Measurements from ENCODE around the gene UNK. TPM values are rescaled to one million over a fixed set of nuclear protein-coding genes. Genes with fewer than 3 reads are reported as not detected.

Gene UNK
- total RNA-seq, 1 donor from 2014 or later, result 26.0 TPM

- peaks cover 2% of the 10 kb centered on the region for H3K27me3 Mint-ChIP-seq (ENCODE audit: insufficient read depth)
- H3K9me3 Mint-ChIP-seq, result no peaks in the 10 kb centered on the region
- intact Hi-C loops (cut with micrococcal nuclease), result loop anchor here (1.0 to 5.0 kb wide), 6 partner anchors 15 to 948 kb away; partner anchors contain the start of genes GALK1, JMJD6, METTL23 and RECQL5
- peak; percentile 94 for DNase-seq (ENCODE audit: low spot score)
- peaks cover 41% of the 10 kb centered on the region for H3K36me3 Mint-ChIP-seq (ENCODE audit: low read depth)
- peaks cover 52% of the 10 kb centered on the region for H3K4me1 Mint-ChIP-seq (ENCODE audit: low read depth)
- H3K4me3 Mint-ChIP-seq, result peak overlapping the region; percentile 98
- peak overlapping the region; percentile 99 for H3K27ac Mint-ChIP-seq
These were observed 5.2 kb upstream of the UNK start for GRCh38 chr17:75779250-75779986.

GRCh38 chr17:75779987-75780889 lies 4.4 kb upstream of the UNK start:
- Mint-ChIP-seq H3K9me3 (no peaks in the 10 kb centered on the region), H3K4me3 (peak overlapping the region; percentile 98), H3K27me3 (ENCODE audit: insufficient read depth) (peaks cover 2% of the 10 kb centered on the region), H3K27ac (peak overlapping the region; percentile 99), H3K36me3 (ENCODE audit: low read depth) (peaks cover 39% of the 10 kb centered on the region), H3K4me1 (ENCODE audit: low read depth) (peaks cover 55% of the 10 kb centered on the region)
- DNase-seq (ENCODE audit: low spot score), result no peak
- intact Hi-C loops (cut with micrococcal nuclease), result loop anchor here (1.0 to 10.0 kb wide), 9 partner anchors 15 to 957 kb away; partner anchors contain the start of genes ACOX1, GALK1, JMJD6 and METTL23

- intact Hi-C loops (cut with micrococcal nuclease), result loop anchor here (5.0 to 10.0 kb wide), 2 partner anchors 412 to 954 kb away; partner anchors contain the start of genes MFSD11 and SRSF2
- Mint-ChIP-seq H3K27me3 (ENCODE audit: insufficient read depth) (peaks cover 2% of the 10 kb centered on the region), H3K4me3 (peak overlapping the region; percentile 92), H3K4me1 (ENCODE audit: low read depth) (peaks cover 52% of the 10 kb centered on the region), H3K27ac (peak overlapping the region; percentile 99), H3K36me3 (ENCODE audit: low read depth) (peaks cover 14% of the 10 kb centered on the region), H3K9me3 (no peaks in the 10 kb centered on the region)
- DNase-seq (ENCODE audit: low spot score), result no peak
These were observed 1.4 kb upstream of the UNK start for GRCh38 chr17:75783069-75783783.

GRCh38 chr17:75783803-75784472 lies 668 bp upstream of the UNK start:
- Mint-ChIP-seq H3K36me3 (ENCODE audit: low read depth) (peaks cover 7% of the 10 kb centered on the region), H3K27me3 (ENCODE audit: insufficient read depth) (peaks cover 2% of the 10 kb centered on the region), H3K4me3 (peak overlapping the region; percentile 92), H3K4me1 (ENCODE audit: low read depth) (peaks cover 47% of the 10 kb centered on the region), H3K9me3 (no peaks in the 10 kb centered on the region), H3K27ac (peak overlapping the region; percentile 99)
- DNase-seq (ENCODE audit: low spot score), result no peak
- intact Hi-C loops (cut with micrococcal nuclease), result loop anchor here (1.0 to 10.0 kb wide), 6 partner anchors 71 to 953 kb away; partner anchors contain the start of genes ACOX1, MFSD11, SLC25A19 and SRSF2

- H3K27ac Mint-ChIP-seq, result peak overlapping the region; percentile 99
These were observed 647 bp downstream of the UNK start for GRCh38 chr17:75785016-75785890.

GRCh38 chr17:75791254-75791653 lies 6.6 kb downstream of the UNK start:
- Mint-ChIP-seq H3K9me3 (no peaks in the 10 kb centered on the region), H3K4me1 (ENCODE audit: low read depth) (peaks cover 25% of the 10 kb centered on the region), H3K36me3 (ENCODE audit: low read depth) (peaks cover 12% of the 10 kb centered on the region), H3K27me3 (ENCODE audit: insufficient read depth) (no peaks in the 10 kb centered on the region), H3K4me3 (no peak overlapping the region), H3K27ac (no peak overlapping the region)
- DNase-seq (ENCODE audit: low spot score), result no peak
- intact Hi-C loops (cut with micrococcal nuclease), result no loop called here

More at GRCh38 chr17:75785016-75785890, 647 bp downstream of the UNK start:
- Mint-ChIP-seq H3K36me3 (ENCODE audit: low read depth) (peaks cover 7% of the 10 kb centered on the region), H3K27me3 (ENCODE audit: insufficient read depth) (no peaks in the 10 kb centered on the region), H3K4me1 (ENCODE audit: low read depth) (peaks cover 40% of the 10 kb centered on the region), H3K9me3 (no peaks in the 10 kb centered on the region), H3K4me3 (peak overlapping the region; percentile 92)
- DNase-seq (ENCODE audit: low spot score), result peak; percentile 87
- intact Hi-C loops (cut with micrococcal nuclease), result loop anchor here (5.0 to 10.0 kb wide), 2 partner anchors 42 to 410 kb away; no protein-coding TSS in a partner anchor

- peaks cover 21% of the 10 kb centered on the region for H3K4me1 Mint-ChIP-seq (ENCODE audit: low read depth)
- H3K27me3 Mint-ChIP-seq (ENCODE audit: insufficient read depth), result no peaks in the 10 kb centered on the region
- peaks cover 17% of the 10 kb centered on the region for H3K36me3 Mint-ChIP-seq (ENCODE audit: low read depth)
- intact Hi-C loops (cut with micrococcal nuclease), result no loop called here
- DNase-seq (ENCODE audit: low spot score), result no peak
- H3K27ac Mint-ChIP-seq, result peak overlapping the region; percentile 62
- H3K9me3 Mint-ChIP-seq, result no peaks in the 10 kb centered on the region
- H3K4me3 Mint-ChIP-seq, result no peak overlapping the region
These were observed 8.9 kb downstream of the UNK start for GRCh38 chr17:75793460-75793859.

GRCh38 chr17:75795820-75796607 lies 11.4 kb downstream of the UNK start:
- peaks cover 20% of the 10 kb centered on the region for H3K36me3 Mint-ChIP-seq (ENCODE audit: low read depth)
- DNase-seq (ENCODE audit: low spot score), result no peak
- intact Hi-C loops (cut with micrococcal nuclease), result no loop called here
- no peak overlapping the region for H3K27ac Mint-ChIP-seq
- H3K4me3 Mint-ChIP-seq, result no peak overlapping the region
- H3K9me3 Mint-ChIP-seq, result no peaks in the 10 kb centered on the region
- H3K27me3 Mint-ChIP-seq (ENCODE audit: insufficient read depth), result no peaks in the 10 kb centered on the region
- peaks cover 21% of the 10 kb centered on the region for H3K4me1 Mint-ChIP-seq (ENCODE audit: low read depth)

- H3K27ac Mint-ChIP-seq, result no peak overlapping the region
- peaks cover 17% of the 10 kb centered on the region for H3K4me1 Mint-ChIP-seq (ENCODE audit: low read depth)
- no peak for DNase-seq (ENCODE audit: low spot score)
- intact Hi-C loops (cut with micrococcal nuclease), result no loop called here
- no peaks in the 10 kb centered on the region for H3K27me3 Mint-ChIP-seq (ENCODE audit: insufficient read depth)
- peaks cover 11% of the 10 kb centered on the region for H3K36me3 Mint-ChIP-seq (ENCODE audit: low read depth)
- H3K9me3 Mint-ChIP-seq, result no peaks in the 10 kb centered on the region
- no peak overlapping the region for H3K4me3 Mint-ChIP-seq
These were observed 14.8 kb downstream of the UNK start for GRCh38 chr17:75799402-75799801.

GRCh38 chr17:75803883-75804282 lies 19.3 kb downstream of the UNK start:
- no peak for DNase-seq (ENCODE audit: low spot score)
- intact Hi-C loops (cut with micrococcal nuclease), result loop anchor here (2.0 kb wide), 1 partner anchor 17 kb away; no protein-coding TSS in a partner anchor
- Mint-ChIP-seq H3K4me3 (no peak overlapping the region), H3K27me3 (ENCODE audit: insufficient read depth) (no peaks in the 10 kb centered on the region), H3K36me3 (ENCODE audit: low read depth) (peaks cover 5% of the 10 kb centered on the region), H3K27ac (peak overlapping the region; percentile 23), H3K4me1 (ENCODE audit: low read depth) (peaks cover 12% of the 10 kb centered on the region), H3K9me3 (no peaks in the 10 kb centered on the region)
